Esophagus muscularis mucosa (tissue), 3 donors: ENCODE results near the gene STK24.

ENCODE experiments used
- POLR2A ChIP-seq: fragments of 450-650 bp; IDR thresholded peaks from one replicate; pipeline ENCODE4 v1.6.1; 2017; ENCODE audit warnings: antibody characterized with exemption, moderate library complexity, mild to moderate bottlenecking, low read depth
- POLR2AphosphoS5 ChIP-seq, 2 donors: sonication (generic); formaldehyde crosslinking; IDR thresholded peaks; one replicate each; pipeline ENCODE4 v1.6.1; 2017; ENCODE audit warnings: antibody characterized with exemption in 2 of 2
- TF ChIP-seq, protein P1 (sequence below), 3 experiments: fragments of 200-600 bp in 2 of 3; fragments of 450-650 bp in 1 of 3; sonication (generic) in 2 of 3; IDR thresholded peaks; one replicate each; pipeline ENCODE4 v1.5.1; 2017 to 2019; ENCODE audit warnings: antibody characterized with exemption in 3 of 3, mild to moderate bottlenecking in 2 of 3, moderate library complexity in 1 of 3

DNA sequence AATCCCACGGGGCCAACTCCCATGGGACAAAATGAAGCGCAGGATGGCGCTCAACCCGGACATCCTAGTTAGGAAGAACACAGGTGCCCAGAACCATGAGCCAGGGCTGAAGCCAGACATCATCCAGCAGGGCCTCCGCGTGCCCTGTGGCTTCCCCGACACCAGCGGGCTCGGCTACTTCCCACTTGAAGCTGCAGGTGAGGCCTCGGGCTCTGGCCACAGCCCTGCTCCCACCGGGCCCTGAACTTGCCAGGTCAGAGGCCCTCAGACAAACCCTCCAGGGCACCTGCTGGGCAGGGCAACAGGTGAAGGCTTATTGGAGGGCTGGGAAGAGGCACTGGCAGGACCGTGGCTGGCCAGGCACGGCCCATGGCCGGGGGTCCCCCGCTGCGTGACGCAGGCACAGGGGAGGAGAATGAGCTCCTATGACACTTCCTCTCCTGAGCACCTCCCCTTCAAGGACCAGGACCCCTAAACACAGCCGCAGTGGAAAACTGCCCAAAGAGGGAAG is 117.7 kb downstream of the STK24 start:
- TF ChIP-seq, protein P1, sequence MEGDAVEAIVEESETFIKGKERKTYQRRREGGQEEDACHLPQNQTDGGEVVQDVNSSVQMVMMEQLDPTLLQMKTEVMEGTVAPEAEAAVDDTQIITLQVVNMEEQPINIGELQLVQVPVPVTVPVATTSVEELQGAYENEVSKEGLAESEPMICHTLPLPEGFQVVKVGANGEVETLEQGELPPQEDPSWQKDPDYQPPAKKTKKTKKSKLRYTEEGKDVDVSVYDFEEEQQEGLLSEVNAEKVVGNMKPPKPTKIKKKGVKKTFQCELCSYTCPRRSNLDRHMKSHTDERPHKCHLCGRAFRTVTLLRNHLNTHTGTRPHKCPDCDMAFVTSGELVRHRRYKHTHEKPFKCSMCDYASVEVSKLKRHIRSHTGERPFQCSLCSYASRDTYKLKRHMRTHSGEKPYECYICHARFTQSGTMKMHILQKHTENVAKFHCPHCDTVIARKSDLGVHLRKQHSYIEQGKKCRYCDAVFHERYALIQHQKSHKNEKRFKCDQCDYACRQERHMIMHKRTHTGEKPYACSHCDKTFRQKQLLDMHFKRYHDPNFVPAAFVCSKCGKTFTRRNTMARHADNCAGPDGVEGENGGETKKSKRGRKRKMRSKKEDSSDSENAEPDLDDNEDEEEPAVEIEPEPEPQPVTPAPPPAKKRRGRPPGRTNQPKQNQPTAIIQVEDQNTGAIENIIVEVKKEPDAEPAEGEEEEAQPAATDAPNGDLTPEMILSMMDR (IDR thresholded peaks at IDR 0.05) = no peak
- TF ChIP-seq POLR2A (no peak), POLR2AphosphoS5 (IDR thresholded peaks at IDR 0.05) (no peak)
